Measurements from ENCODE around the gene MOV10. TPM values are rescaled to one million over a fixed set of nuclear protein-coding genes. Genes with fewer than 3 reads are reported as not detected.

Gene MOV10
- total RNA-seq, 1 donor from 2014 or later = 137 TPM

DNA sequence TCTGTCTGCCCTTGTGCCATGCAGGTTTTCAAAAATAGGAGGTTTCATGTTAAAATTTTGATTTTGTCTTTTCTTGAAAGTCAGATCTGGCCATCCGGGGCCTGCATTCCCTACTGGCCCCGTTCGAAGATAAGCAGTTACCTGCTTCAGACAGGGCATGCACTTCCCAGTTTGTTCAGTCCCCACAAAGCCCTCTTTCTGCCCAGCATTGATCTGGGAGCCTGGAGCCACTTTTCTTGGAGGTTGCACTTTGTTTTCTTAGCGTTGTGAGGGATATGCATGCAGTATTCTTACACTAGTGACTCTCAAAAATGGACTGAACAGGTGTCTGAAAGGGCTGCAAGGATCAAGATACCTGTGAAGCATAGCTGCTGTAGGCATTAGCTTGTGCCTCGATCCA, 11.5 kb downstream of the MOV10 start:
- peaks cover 14% of the 10 kb centered on the region for H3K4me1 Mint-ChIP-seq (ENCODE audit: low read depth)
- peaks cover 11% of the 10 kb centered on the region for H3K36me3 Mint-ChIP-seq (ENCODE audit: insufficient read depth)

GRCh38 chr1:112686417-112686816, 12.0 kb downstream of the MOV10 start:
- DNase-seq (ENCODE audit: low spot score, unreplicated experiment) = no peak
- H3K4me3 Mint-ChIP-seq (ENCODE audit: low read depth) = no peak overlapping the region
- no peaks in the 10 kb centered on the region for H3K27me3 Mint-ChIP-seq
- H3K9me3 Mint-ChIP-seq (ENCODE audit: low read depth) = no peaks in the 10 kb centered on the region
- TF ChIP-seq, protein P1, sequence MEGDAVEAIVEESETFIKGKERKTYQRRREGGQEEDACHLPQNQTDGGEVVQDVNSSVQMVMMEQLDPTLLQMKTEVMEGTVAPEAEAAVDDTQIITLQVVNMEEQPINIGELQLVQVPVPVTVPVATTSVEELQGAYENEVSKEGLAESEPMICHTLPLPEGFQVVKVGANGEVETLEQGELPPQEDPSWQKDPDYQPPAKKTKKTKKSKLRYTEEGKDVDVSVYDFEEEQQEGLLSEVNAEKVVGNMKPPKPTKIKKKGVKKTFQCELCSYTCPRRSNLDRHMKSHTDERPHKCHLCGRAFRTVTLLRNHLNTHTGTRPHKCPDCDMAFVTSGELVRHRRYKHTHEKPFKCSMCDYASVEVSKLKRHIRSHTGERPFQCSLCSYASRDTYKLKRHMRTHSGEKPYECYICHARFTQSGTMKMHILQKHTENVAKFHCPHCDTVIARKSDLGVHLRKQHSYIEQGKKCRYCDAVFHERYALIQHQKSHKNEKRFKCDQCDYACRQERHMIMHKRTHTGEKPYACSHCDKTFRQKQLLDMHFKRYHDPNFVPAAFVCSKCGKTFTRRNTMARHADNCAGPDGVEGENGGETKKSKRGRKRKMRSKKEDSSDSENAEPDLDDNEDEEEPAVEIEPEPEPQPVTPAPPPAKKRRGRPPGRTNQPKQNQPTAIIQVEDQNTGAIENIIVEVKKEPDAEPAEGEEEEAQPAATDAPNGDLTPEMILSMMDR (IDR thresholded peaks at IDR 0.05; ENCODE audit: unreplicated experiment) = no peak
- peaks cover 11% of the 10 kb centered on the region for H3K36me3 Mint-ChIP-seq (ENCODE audit: insufficient read depth)
- H3K4me1 Mint-ChIP-seq (ENCODE audit: low read depth) = peaks cover 14% of the 10 kb centered on the region
- no peak overlapping the region for H3K27ac Mint-ChIP-seq

More for the DNA sequence above, 11.5 kb downstream of the MOV10 start:
- Mint-ChIP-seq H3K27ac (peak overlapping the region; percentile 33), H3K27me3 (no peaks in the 10 kb centered on the region), H3K4me3 (ENCODE audit: low read depth) (no peak overlapping the region), H3K9me3 (ENCODE audit: low read depth) (no peaks in the 10 kb centered on the region)
- no peak for DNase-seq (ENCODE audit: low spot score, unreplicated experiment)
- TF ChIP-seq, protein P1 (IDR thresholded peaks at IDR 0.05; ENCODE audit: unreplicated experiment) = no peak

- no peak overlapping the region for H3K4me3 Mint-ChIP-seq (ENCODE audit: low read depth)
- H3K4me1 Mint-ChIP-seq (ENCODE audit: low read depth) = peaks cover 14% of the 10 kb centered on the region
- H3K9me3 Mint-ChIP-seq (ENCODE audit: low read depth) = no peaks in the 10 kb centered on the region
- H3K27me3 Mint-ChIP-seq = no peaks in the 10 kb centered on the region
- TF ChIP-seq, protein P1 (IDR thresholded peaks at IDR 0.05; ENCODE audit: unreplicated experiment) = no peak
- peaks cover 14% of the 10 kb centered on the region for H3K36me3 Mint-ChIP-seq (ENCODE audit: insufficient read depth)
- H3K27ac Mint-ChIP-seq = no peak overlapping the region
- DNase-seq (ENCODE audit: low spot score, unreplicated experiment) = no peak
Measured at GRCh38 chr1:112686835-112687234, 12.4 kb downstream of the MOV10 start.

DNA sequence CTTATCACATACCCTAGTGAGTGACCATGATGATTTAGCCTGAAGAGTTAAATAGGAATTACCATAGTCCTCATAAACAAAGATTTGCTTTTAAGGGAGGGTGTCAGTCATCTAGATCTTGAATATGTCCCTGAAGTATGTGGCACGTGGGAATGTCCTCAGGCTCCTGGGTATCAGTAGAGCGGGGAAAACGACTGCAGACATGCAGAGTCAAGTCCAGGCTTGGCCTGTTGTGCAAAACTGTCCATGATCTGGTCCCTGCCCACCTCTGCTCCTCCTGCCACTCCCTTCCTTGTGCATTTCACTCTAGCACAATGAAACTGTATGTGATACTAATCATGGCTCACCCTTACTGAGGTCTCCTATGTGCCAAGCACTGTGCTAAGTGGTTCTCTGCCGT, 12.9 kb downstream of the MOV10 start:
- no peak overlapping the region for H3K27ac Mint-ChIP-seq
- H3K36me3 Mint-ChIP-seq (ENCODE audit: insufficient read depth) = peaks cover 16% of the 10 kb centered on the region
- no peak for DNase-seq (ENCODE audit: low spot score, unreplicated experiment)
- TF ChIP-seq, protein P1 (IDR thresholded peaks at IDR 0.05; ENCODE audit: unreplicated experiment) = no peak
- H3K4me1 Mint-ChIP-seq (ENCODE audit: low read depth) = peaks cover 14% of the 10 kb centered on the region
- H3K9me3 Mint-ChIP-seq (ENCODE audit: low read depth) = no peaks in the 10 kb centered on the region
- no peak overlapping the region for H3K4me3 Mint-ChIP-seq (ENCODE audit: low read depth)
- H3K27me3 Mint-ChIP-seq = no peaks in the 10 kb centered on the region

GRCh38 chr1:112687785-112688496, 13.5 kb downstream of the MOV10 start:
- Mint-ChIP-seq H3K9me3 (ENCODE audit: low read depth) (no peaks in the 10 kb centered on the region), H3K4me3 (ENCODE audit: low read depth) (no peak overlapping the region), H3K4me1 (ENCODE audit: low read depth) (peaks cover 14% of the 10 kb centered on the region), H3K27ac (no peak overlapping the region), H3K36me3 (ENCODE audit: insufficient read depth) (peaks cover 19% of the 10 kb centered on the region), H3K27me3 (no peaks in the 10 kb centered on the region)
- TF ChIP-seq, protein P1 (IDR thresholded peaks at IDR 0.05; ENCODE audit: unreplicated experiment) = no peak
- no peak for DNase-seq (ENCODE audit: low spot score, unreplicated experiment)

Data from progenitor cell of endocrine pancreas (in vitro differentiated cells).